Measurements from ENCODE around the gene KRT32.
A peak's percentile ranks its signal among the peaks of the same experiment; 100 is the strongest.

Gene KRT32

DNA sequence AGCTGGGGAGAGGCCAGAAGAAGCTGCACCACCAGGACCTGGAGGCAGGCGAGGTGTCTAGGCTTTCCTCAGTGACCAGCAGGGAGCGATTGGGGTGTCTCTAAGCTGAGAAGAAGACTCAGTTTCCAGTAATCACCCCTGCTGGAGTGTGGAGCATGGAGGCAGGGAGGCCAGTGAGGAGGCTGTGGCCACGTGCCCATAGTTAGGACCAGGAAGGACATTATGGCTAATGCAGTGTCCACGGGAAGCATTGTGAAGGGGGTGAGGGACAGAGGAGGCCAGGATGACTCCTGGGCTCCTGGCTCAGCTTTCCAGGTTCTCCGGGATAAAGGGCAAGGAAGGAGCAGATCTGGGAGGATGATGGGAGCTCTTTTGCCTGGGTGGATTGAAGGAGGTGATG lies 32.5 kb upstream of the KRT32 start:
- TF ChIP-seq FOXP2 (optimal IDR thresholded peaks at IDR 0.05; ENCODE audit: borderline replicate concordance, extremely low read depth, extremely low read length, insufficient read depth) (no peak), TAF1 (IDR thresholded peaks at IDR 0.05; ENCODE audit: borderline replicate concordance, insufficient read depth, low read length) (no peak), SIN3A (IDR thresholded peaks at IDR 0.05; ENCODE audit: borderline replicate concordance, insufficient read depth, low read length) (no peak)

DNA sequence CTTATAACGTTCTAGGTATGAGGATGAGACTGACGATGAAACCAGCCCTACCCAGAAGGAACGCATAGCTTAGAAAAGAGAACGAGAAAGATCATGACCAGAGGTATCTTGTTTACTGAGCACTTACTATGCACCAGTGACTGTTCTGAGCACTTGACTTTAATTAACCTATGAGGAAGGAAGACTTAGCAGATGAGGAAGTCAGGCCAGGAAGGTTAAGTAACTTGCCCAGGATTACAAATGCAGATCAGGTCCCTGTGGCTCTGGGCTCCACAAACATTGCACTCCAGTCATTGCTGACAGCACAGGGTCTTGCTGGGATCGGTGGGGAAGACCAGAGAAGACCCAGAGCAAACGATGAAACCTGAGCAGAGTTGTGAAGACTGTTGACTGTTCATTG lies 31.1 kb upstream of the KRT32 start:
- TF ChIP-seq, protein P1, sequence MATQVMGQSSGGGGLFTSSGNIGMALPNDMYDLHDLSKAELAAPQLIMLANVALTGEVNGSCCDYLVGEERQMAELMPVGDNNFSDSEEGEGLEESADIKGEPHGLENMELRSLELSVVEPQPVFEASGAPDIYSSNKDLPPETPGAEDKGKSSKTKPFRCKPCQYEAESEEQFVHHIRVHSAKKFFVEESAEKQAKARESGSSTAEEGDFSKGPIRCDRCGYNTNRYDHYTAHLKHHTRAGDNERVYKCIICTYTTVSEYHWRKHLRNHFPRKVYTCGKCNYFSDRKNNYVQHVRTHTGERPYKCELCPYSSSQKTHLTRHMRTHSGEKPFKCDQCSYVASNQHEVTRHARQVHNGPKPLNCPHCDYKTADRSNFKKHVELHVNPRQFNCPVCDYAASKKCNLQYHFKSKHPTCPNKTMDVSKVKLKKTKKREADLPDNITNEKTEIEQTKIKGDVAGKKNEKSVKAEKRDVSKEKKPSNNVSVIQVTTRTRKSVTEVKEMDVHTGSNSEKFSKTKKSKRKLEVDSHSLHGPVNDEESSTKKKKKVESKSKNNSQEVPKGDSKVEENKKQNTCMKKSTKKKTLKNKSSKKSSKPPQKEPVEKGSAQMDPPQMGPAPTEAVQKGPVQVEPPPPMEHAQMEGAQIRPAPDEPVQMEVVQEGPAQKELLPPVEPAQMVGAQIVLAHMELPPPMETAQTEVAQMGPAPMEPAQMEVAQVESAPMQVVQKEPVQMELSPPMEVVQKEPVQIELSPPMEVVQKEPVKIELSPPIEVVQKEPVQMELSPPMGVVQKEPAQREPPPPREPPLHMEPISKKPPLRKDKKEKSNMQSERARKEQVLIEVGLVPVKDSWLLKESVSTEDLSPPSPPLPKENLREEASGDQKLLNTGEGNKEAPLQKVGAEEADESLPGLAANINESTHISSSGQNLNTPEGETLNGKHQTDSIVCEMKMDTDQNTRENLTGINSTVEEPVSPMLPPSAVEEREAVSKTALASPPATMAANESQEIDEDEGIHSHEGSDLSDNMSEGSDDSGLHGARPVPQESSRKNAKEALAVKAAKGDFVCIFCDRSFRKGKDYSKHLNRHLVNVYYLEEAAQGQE (IDR thresholded peaks at IDR 0.05; ENCODE audit: insufficient read depth in 1 of 2, low read depth in 2 of 2, low read length in 2 of 2): no peak
- TF ChIP-seq SIN3A (IDR thresholded peaks at IDR 0.05; ENCODE audit: borderline replicate concordance, insufficient read depth, low read length) (no peak), TAF1 (IDR thresholded peaks at IDR 0.05; ENCODE audit: borderline replicate concordance, insufficient read depth, low read length) (no peak), FOXP2 (optimal IDR thresholded peaks at IDR 0.05; ENCODE audit: borderline replicate concordance, extremely low read depth, extremely low read length, insufficient read depth) (no peak), POLR2AphosphoS5 (IDR thresholded peaks at IDR 0.05; ENCODE audit: low read depth, low read length) (no peak)

DNA sequence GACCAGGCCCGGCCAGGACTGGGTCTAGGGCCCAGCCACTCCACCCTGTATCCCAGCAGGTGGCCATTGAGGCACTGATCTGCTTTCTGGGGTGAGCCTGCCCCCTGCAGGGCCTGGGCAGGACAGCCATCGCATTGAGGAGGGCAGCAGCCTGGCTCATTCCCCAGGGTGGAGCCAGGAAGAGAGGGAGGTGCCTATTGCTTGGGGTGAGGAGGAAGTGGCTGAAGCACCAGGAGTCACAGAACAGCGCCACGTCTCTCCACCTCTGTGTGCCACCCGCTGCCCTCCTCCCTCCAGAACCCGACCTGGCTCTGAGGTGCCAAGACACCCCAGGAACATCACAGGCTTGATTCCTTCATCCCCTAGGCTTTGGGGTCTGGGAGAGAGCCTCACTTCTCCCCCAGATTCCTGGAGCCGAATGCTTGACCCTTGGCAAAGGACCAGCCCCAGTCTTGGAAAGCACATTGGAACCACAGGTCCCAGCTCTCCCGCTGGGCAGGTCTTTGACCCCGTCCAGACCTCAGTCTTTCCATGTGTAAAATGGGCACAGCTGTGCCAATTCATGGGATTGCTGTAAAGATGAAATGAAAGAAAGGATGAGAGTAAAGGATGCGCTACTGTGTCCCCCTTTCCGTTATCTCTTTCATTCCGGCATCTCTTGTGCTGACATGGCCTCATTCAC lies 29.8 kb upstream of the KRT32 start:
- no peak for TF ChIP-seq SIN3A (IDR thresholded peaks at IDR 0.05; ENCODE audit: borderline replicate concordance, insufficient read depth, low read length)
- no peak for TF ChIP-seq FOXP2 (optimal IDR thresholded peaks at IDR 0.05; ENCODE audit: borderline replicate concordance, extremely low read depth, extremely low read length, insufficient read depth)
- TF ChIP-seq, protein P1 (IDR thresholded peaks at IDR 0.05; ENCODE audit: insufficient read depth in 1 of 2, low read depth in 2 of 2, low read length in 2 of 2): no peak
- no peak for TF ChIP-seq POLR2AphosphoS5 (IDR thresholded peaks at IDR 0.05; ENCODE audit: low read depth, low read length)
- TF ChIP-seq TAF1 (IDR thresholded peaks at IDR 0.05; ENCODE audit: borderline replicate concordance, insufficient read depth, low read length): no peak

DNA sequence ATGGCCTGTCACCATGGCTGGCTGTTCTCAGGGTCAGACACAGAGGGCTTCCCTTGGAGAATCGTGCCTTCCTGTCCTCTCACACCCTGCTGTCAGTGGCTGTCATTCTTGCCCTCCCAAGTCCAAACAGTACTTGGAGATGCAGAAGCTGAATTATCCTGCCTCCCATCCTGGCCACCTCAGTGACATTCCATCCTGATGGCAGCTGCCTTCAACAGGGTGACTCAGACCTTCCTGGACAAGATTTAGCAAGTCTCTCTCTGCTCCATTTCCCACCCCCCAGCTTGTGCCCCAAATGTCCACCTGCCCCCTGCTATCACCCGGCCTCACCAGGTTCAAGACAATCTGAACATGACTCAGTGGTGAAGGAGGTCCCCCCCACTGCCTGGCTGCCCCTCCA lies 27.3 kb upstream of the KRT32 start:
- TF ChIP-seq SIN3A (IDR thresholded peaks at IDR 0.05; ENCODE audit: borderline replicate concordance, insufficient read depth, low read length) (no peak), POLR2AphosphoS5 (IDR thresholded peaks at IDR 0.05; ENCODE audit: low read depth, low read length) (no peak), TAF1 (IDR thresholded peaks at IDR 0.05; ENCODE audit: borderline replicate concordance, insufficient read depth, low read length) (no peak), FOXP2 (optimal IDR thresholded peaks at IDR 0.05; ENCODE audit: borderline replicate concordance, extremely low read depth, extremely low read length, insufficient read depth) (no peak)
- TF ChIP-seq, protein P1 (IDR thresholded peaks at IDR 0.05; ENCODE audit: insufficient read depth in 1 of 2, low read depth in 2 of 2, low read length in 2 of 2): no peak

DNA sequence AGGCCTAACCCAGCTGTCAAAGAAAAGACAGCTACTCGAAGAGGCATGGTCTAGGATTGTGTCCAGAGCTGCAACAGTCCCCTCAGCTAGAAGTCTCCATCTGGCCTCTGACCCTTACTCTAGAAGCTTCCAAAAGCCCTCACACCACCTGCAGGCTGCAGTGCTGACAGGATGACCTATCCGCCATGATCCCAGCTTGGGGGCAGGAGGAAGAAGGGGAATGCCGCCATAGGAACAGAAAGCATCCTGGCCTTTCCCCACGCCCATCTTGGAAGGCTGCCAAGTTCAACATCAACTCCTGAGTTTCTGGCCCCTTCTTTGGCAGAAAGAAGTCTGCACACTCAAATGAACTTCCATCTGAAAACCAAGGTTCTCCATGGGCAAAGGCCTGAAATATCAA lies 25.6 kb upstream of the KRT32 start:
- no peak for TF ChIP-seq POLR2AphosphoS5 (IDR thresholded peaks at IDR 0.05; ENCODE audit: low read depth, low read length)
- TF ChIP-seq, protein P1 (IDR thresholded peaks at IDR 0.05; ENCODE audit: insufficient read depth in 1 of 2, low read depth in 2 of 2, low read length in 2 of 2): 0 out of 4 replicates have a peak, but pooled peaks of 1 of the 2 experiments have one; percentile 28
